Neural crest cell (in vitro differentiated cells): Measurements from ENCODE around the gene GATAD2B. TPM values are rescaled to one million over a fixed set of nuclear protein-coding genes. Genes with fewer than 3 reads are reported as not detected.
"Not testable (repeated sequence)": the region's sequence is repeated elsewhere in the genome, so short reads cannot be mapped to it uniquely, and the experiment has no call there.

Source experiments
- DNase-seq: peaks from one replicate; pipeline ENCODE4 v3.0.0; 2021; ENCODE audit warnings: low read depth, mixed read lengths, low spot score
- H3K27ac Mint-ChIP-seq: one replicate; pipeline ENCODE4 v1.8.0; 2021; ENCODE audit warnings: mild to moderate bottlenecking, mixed read lengths; ENCODE audit not compliant: unreplicated experiment
- H3K27me3 Mint-ChIP-seq: 2 replicates; pipeline ENCODE4 v1.8.0; 2021; ENCODE audit warnings: low read depth, mild to moderate bottlenecking, mixed read lengths
- H3K36me3 Mint-ChIP-seq: 2 replicates; pipeline ENCODE4 v1.8.0; 2021; ENCODE audit warnings: low read depth, mild to moderate bottlenecking, mixed read lengths
- H3K4me1 Mint-ChIP-seq: 2 replicates; pipeline ENCODE4 v1.8.0; 2021; ENCODE audit warnings: mixed read lengths
- H3K4me3 Mint-ChIP-seq: one replicate; pipeline ENCODE4 v1.8.0; 2021; ENCODE audit warnings: mild to moderate bottlenecking, mixed read lengths
- H3K9me3 Mint-ChIP-seq: 2 replicates; pipeline ENCODE4 v1.8.0; 2021; ENCODE audit warnings: mixed read lengths
- total RNA-seq: library from RNA; stranded (reverse); gene quantifications from 2 replicates; pipeline ENCODE4 v1.2.1, GENCODE V29; 2021
- TF ChIP-seq, protein P1 (sequence below): fragments of 200-600 bp; sonication (generic); conservative IDR thresholded peaks from 2 replicates; pipeline ENCODE4 v1.5.0; 2021; ENCODE audit warnings: antibody characterized with exemption, mild to moderate bottlenecking

The GATAD2B gene
- total RNA-seq, 1 donor from 2014 or later = 52.5 TPM

- TF ChIP-seq, protein P1, sequence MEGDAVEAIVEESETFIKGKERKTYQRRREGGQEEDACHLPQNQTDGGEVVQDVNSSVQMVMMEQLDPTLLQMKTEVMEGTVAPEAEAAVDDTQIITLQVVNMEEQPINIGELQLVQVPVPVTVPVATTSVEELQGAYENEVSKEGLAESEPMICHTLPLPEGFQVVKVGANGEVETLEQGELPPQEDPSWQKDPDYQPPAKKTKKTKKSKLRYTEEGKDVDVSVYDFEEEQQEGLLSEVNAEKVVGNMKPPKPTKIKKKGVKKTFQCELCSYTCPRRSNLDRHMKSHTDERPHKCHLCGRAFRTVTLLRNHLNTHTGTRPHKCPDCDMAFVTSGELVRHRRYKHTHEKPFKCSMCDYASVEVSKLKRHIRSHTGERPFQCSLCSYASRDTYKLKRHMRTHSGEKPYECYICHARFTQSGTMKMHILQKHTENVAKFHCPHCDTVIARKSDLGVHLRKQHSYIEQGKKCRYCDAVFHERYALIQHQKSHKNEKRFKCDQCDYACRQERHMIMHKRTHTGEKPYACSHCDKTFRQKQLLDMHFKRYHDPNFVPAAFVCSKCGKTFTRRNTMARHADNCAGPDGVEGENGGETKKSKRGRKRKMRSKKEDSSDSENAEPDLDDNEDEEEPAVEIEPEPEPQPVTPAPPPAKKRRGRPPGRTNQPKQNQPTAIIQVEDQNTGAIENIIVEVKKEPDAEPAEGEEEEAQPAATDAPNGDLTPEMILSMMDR = no peak
- Mint-ChIP-seq H3K4me1 (no peaks in the 10 kb centered on the region), H3K27me3 (no peaks in the 10 kb centered on the region), H3K9me3 (no peaks in the 10 kb centered on the region), H3K36me3 (peaks cover 17% of the 10 kb centered on the region), H3K27ac (no peak overlapping the region), H3K4me3 (no peak overlapping the region)
- no peak for DNase-seq
Observed at GRCh38 chr1:153849487-153850185, 73.1 kb downstream of the GATAD2B start.

DNA sequence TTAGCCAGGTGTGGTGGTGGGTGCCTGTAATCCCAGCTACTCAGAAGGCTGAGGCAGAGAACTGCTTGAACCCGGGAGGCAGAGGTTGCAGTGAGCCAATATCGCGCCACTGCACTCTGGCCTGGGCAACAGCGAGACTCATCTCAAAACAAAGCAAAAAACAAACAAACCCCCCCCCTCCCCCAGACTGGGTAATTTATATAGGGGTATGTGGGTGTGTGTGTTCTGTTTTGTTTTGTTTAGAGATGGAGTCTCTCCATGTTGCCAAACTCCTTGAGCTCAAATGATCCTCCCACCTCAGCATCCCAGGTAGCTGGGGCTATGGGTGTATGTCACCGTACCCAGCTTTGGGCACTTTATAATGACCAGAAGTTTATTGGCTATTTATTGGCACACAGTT lies 74.0 kb downstream of the GATAD2B start:
- no peak overlapping the region for H3K4me3 Mint-ChIP-seq
- TF ChIP-seq, protein P1 = no peak
- H3K9me3 Mint-ChIP-seq = no peaks in the 10 kb centered on the region

DNA sequence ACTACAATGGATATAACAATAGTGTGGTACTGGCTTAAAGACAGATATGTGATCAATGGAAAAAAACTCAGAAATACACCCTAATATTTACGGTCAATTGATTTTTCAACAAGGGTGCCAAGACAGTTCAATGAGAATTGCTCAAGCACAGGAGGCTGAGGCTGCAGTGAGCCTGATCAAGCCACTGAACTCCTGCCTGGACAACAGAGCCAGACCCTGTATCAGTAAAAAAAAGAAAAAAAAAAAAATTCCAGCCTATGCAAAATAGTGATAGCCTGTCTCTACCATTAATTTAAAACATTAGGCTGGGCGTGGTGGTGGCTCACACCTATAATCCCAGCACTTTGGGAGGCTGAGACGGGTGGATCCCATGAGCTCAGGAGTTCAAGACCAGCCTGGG lies 77.6 kb downstream of the GATAD2B start:
- DNase-seq = no peak
- no peaks in the 10 kb centered on the region for H3K4me1 Mint-ChIP-seq
- no peaks in the 10 kb centered on the region for H3K9me3 Mint-ChIP-seq
- H3K27ac Mint-ChIP-seq = no peak overlapping the region
- TF ChIP-seq, protein P1 = no peak
- no peaks in the 10 kb centered on the region for H3K27me3 Mint-ChIP-seq
- no peak overlapping the region for H3K4me3 Mint-ChIP-seq
- H3K36me3 Mint-ChIP-seq = peaks cover 3% of the 10 kb centered on the region

More for the DNA sequence above, 74.0 kb downstream of the GATAD2B start:
- H3K36me3 Mint-ChIP-seq = peaks cover 19% of the 10 kb centered on the region
- H3K27me3 Mint-ChIP-seq = no peaks in the 10 kb centered on the region
- no peak for DNase-seq
- H3K27ac Mint-ChIP-seq = no peak overlapping the region
- H3K4me1 Mint-ChIP-seq = no peaks in the 10 kb centered on the region

DNA sequence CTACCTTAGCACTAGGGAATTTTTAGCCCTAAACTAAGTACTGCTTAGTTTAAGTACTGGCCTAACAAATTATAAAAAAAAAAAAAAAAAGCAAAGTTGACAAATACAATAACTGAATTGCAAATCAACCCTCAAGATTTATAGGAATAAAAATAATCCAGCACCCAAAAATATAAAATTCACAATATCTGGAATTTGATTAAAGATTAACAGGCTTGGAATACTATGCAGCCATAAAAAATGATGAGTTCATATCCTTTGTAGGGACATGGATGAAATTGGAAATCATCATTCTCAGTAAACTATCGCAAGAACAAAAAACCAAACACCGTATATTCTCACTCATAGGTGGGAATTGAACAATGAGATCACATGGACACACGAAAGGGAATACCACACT lies 78.4 kb downstream of the GATAD2B start:
- H3K4me1 Mint-ChIP-seq, DNase-seq, H3K27me3 Mint-ChIP-seq, H3K36me3 Mint-ChIP-seq, H3K9me3 Mint-ChIP-seq, H3K4me3 Mint-ChIP-seq, H3K27ac Mint-ChIP-seq: not testable (repeated sequence)

- Mint-ChIP-seq H3K9me3 (no peaks in the 10 kb centered on the region), H3K4me1 (no peaks in the 10 kb centered on the region), H3K36me3 (peaks cover 3% of the 10 kb centered on the region), H3K4me3 (no peak overlapping the region), H3K27me3 (no peaks in the 10 kb centered on the region), H3K27ac (no peak overlapping the region)
- TF ChIP-seq, protein P1 = no peak
- DNase-seq = no peak
Observed at GRCh38 chr1:153842006-153842471, 80.7 kb downstream of the GATAD2B start.

DNA sequence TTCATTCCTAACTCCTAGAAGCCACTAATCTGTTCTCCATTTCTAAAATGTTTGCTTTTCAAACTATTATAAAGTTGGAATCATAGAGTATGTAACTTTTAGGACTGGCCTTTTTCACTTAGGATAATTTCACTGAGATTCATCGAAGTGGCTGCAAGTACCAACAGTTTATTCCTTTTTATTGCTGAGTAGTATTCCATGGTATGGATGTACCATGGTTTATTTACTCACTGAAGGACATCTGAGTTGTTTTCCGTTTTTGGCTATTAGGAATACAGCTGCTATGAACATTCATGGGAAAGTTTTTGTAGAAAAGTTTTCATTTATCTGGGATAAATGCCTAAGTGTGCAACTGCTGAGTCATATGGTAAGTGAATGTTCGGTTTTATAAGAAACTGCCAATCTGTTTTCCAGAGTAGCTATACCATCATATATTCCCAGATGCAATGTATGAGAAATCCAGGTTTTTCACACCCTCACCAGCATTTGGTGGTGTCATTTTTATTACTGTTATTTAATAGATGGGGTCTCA lies 81.2 kb downstream of the GATAD2B start:
- no peak overlapping the region for H3K27ac Mint-ChIP-seq
- H3K9me3 Mint-ChIP-seq = no peaks in the 10 kb centered on the region
- no peak for DNase-seq
- peaks cover 3% of the 10 kb centered on the region for H3K36me3 Mint-ChIP-seq
- no peak overlapping the region for H3K4me3 Mint-ChIP-seq
- TF ChIP-seq, protein P1 = no peak
- no peaks in the 10 kb centered on the region for H3K4me1 Mint-ChIP-seq
- no peaks in the 10 kb centered on the region for H3K27me3 Mint-ChIP-seq

DNA sequence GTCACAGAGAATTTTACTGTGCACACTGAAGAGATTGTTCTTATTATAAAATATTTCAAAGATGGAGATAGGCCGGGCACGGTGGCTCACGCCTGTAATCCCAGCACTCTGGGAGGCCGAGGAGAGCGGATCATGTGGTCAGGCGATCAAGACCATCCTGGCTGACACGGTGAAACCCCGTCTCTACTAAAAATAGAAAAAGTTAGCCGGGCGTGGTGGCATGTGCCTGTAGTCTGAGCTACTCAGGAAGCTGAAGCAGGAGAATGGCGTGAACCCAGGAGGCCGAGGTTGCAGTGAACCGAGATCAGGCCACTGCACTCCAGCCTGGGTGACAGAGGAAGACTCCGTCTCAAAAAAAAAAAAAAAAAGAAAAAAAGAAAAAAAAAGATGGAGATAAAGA lies 82.0 kb downstream of the GATAD2B start:
- not testable (repeated sequence) for H3K27me3 Mint-ChIP-seq, H3K9me3 Mint-ChIP-seq, DNase-seq, H3K36me3 Mint-ChIP-seq, H3K4me3 Mint-ChIP-seq, H3K4me1 Mint-ChIP-seq, H3K27ac Mint-ChIP-seq

GRCh38 chr1:153833968-153834367 lies 88.8 kb downstream of the GATAD2B start:
- H3K36me3 Mint-ChIP-seq, H3K27me3 Mint-ChIP-seq, DNase-seq, H3K27ac Mint-ChIP-seq, H3K4me3 Mint-ChIP-seq, H3K9me3 Mint-ChIP-seq, H3K4me1 Mint-ChIP-seq: not testable (repeated sequence)
